Endothelial cell of umbilical vein (primary cell): ENCODE measurements around the gene PLA2G4F. TPM values are rescaled to one million over a fixed set of nuclear protein-coding genes. Genes with fewer than 3 reads are reported as not detected.

ENCODE experiments used
- BruUV-seq: library from RNA; stranded (reverse); fragments of 400-500 nt; replicated peaks from 2 replicates; lab custom pipeline; 2021; lab: Mats Ljungman, UMichigan
- CTCF ChIA-PET: fragments of 300-600, 350-600 bp; sonication (Branson Sonifier 250); formaldehyde crosslinking; loops from one replicate; lab custom pipeline; 2021; ENCODE audit warnings: antibody characterized with exemption, inconsistent platforms; lab: Charles Lee
- POLR2A ChIA-PET: fragments of 300-600, 350-600 bp; sonication (Branson Sonifier 250); formaldehyde crosslinking; loops from one replicate; lab custom pipeline; 2021; ENCODE audit warnings: antibody characterized with exemption, inconsistent platforms; lab: Charles Lee
- DNase-seq: peaks from one replicate; pipeline ENCODE4 v3.0.0-alpha.2; 2011; ENCODE audit warnings: low read depth, low spot score
- FAIRE-seq: peaks from 2 replicates; lab custom pipeline; 2011; peaks lifted over from hg19 to GRCh38; lab: Jason Lieb, UNC
- H2AFZ ChIP-seq: 2 replicates; pipeline ENCODE4 v1.6.0; 2012; ENCODE audit warnings: low read depth, low read length, control low read depth, inconsistent platforms
- H3K27ac ChIP-seq: 2 replicates; pipeline ENCODE4 v1.5.1; 2011; ENCODE audit warnings: low read depth, mild to moderate bottlenecking, control low read depth, low read length, moderate library complexity; ENCODE audit not compliant: insufficient read depth
- H3K27me3 ChIP-seq, 2 experiments: 2 replicates each; pipeline versions ENCODE4 v1.6.0 to v1.6.1; 2011; ENCODE audit warnings: low read length in 2 of 2, mixed read lengths in 1 of 2; ENCODE audit not compliant: control insufficient read depth in 2 of 2, insufficient read depth in 2 of 2
- H3K36me3 ChIP-seq, 2 experiments: 2 replicates in 1 of 2; 3 replicates in 1 of 2; pipeline ENCODE4 v1.5.1; 2011; ENCODE audit warnings: low read length in 2 of 2, mild to moderate bottlenecking in 1 of 2, moderate library complexity in 1 of 2; ENCODE audit not compliant: control insufficient read depth in 2 of 2, insufficient read depth in 2 of 2; ENCODE audit errors: extremely low read depth in 1 of 2
- H3K4me1 ChIP-seq: 3 replicates; pipeline ENCODE4 v1.5.1; 2011; ENCODE audit warnings: mild to moderate bottlenecking, low read length; ENCODE audit not compliant: control insufficient read depth, insufficient read depth; ENCODE audit errors: extremely low read depth
- H3K4me2 ChIP-seq: 2 replicates; pipeline ENCODE4 v1.6.1; 2011; ENCODE audit warnings: low read length, control low read depth, mixed read lengths; ENCODE audit not compliant: insufficient read depth
- H3K4me3 ChIP-seq, 3 experiments: fragments of 200-600 bp in 1 of 3; sonication (generic), shearing (Covaris generic) in 1 of 3; replicated peaks in 1 of 3; 2 replicates each; pipeline ENCODE4 v1.5.1; 2011 to 2016; ENCODE audit warnings: control low read depth in 3 of 3, low read length in 3 of 3, mild to moderate bottlenecking in 2 of 3, inconsistent platforms in 1 of 3, low read depth in 1 of 3, moderate library complexity in 1 of 3; ENCODE audit not compliant: insufficient read depth in 1 of 3
- H3K79me2 ChIP-seq: 2 replicates; pipeline ENCODE4 v1.6.0; 2012; ENCODE audit warnings: low read length, inconsistent platforms; ENCODE audit not compliant: control insufficient read depth, insufficient read depth
- H3K9ac ChIP-seq: replicated peaks from 2 replicates; pipeline ENCODE3; 2011; ENCODE audit warnings: low read length, control low read depth; ENCODE audit not compliant: insufficient read depth; ENCODE audit errors: extremely low read depth
- H3K9me1 ChIP-seq: replicated peaks from 3 replicates; pipeline ENCODE4 v1.6.0; 2011; ENCODE audit warnings: mild to moderate bottlenecking, low read length; ENCODE audit not compliant: control insufficient read depth, insufficient read depth; ENCODE audit errors: extremely low read depth
- H3K9me3 ChIP-seq: replicated peaks from 2 replicates; pipeline ENCODE4 v1.5.1; 2012; ENCODE audit warnings: low read length, inconsistent platforms; ENCODE audit not compliant: control insufficient read depth, insufficient read depth
- H4K20me1 ChIP-seq: replicated peaks from 2 replicates; pipeline ENCODE3; 2011; ENCODE audit warnings: mild to moderate bottlenecking, low read length; ENCODE audit not compliant: control insufficient read depth, insufficient read depth; ENCODE audit errors: extremely low read depth
- CTCF ChIP-seq, 2 donors: IDR thresholded peaks; 1 replicate in 1 of 2; 2 replicates in 1 of 2; pipeline ENCODE4 v1.5.1; 2011; ENCODE audit warnings: low read length in 2 of 2, mild to moderate bottlenecking in 2 of 2, moderate library complexity in 2 of 2, control low read depth in 1 of 2, inconsistent platforms in 1 of 2, low read depth in 1 of 2; ENCODE audit not compliant: insufficient read depth in 1 of 2; ENCODE audit errors: extremely low read depth in 1 of 2
- FOS ChIP-seq: IDR thresholded peaks from 2 replicates; pipeline ENCODE4 v1.6.1; 2011; ENCODE audit warnings: mild to moderate bottlenecking, low read length, moderate library complexity, borderline replicate concordance; ENCODE audit not compliant: insufficient read depth
- GATA2 ChIP-seq: IDR thresholded peaks from 2 replicates; pipeline ENCODE4 v1.7.0; 2011; ENCODE audit warnings: low read depth, mild to moderate bottlenecking, moderate library complexity, mixed read lengths, low read length; ENCODE audit not compliant: insufficient read length, insufficient read depth
- JUN ChIP-seq: IDR thresholded peaks from 2 replicates; pipeline ENCODE4 v1.6.1; 2011; ENCODE audit warnings: borderline replicate concordance, low read depth; ENCODE audit not compliant: insufficient read length, insufficient read depth
- MAX ChIP-seq: IDR thresholded peaks from 2 replicates; pipeline ENCODE4 v1.6.1; 2011; ENCODE audit not compliant: insufficient read depth, insufficient read length
- POLR2AphosphoS5 ChIP-seq: IDR thresholded peaks from 2 replicates; pipeline ENCODE4 v1.6.1; 2012; ENCODE audit warnings: low read depth, mild to moderate bottlenecking, control low read depth, low read length, moderate library complexity; ENCODE audit not compliant: insufficient read depth
- dilution Hi-C: fragments of 300-500 bp; cut with MboI; formaldehyde crosslinking; loops from one replicate; pipeline ENCODE4 v1.15.0; 2019; ENCODE audit warnings: low sequenced_read_pairs; ENCODE audit not compliant: extremely low pct_ligation_motif_present
- intact Hi-C: fragments of 100-400 bp; cut with micrococcal nuclease; formaldehyde crosslinking; loops from one replicate; pipeline ENCODE4 v1.10.0; 2022
- polyA plus RNA-seq, 4 experiments: library from polyadenylated mRNA; depleted of rRNA in 3 of 4; stranded (reverse) in 3 of 4; unstranded in 1 of 4; fragments of >200 nt; gene quantifications; 2 replicates each; pipeline versions ENCODE4 v1.2.1 to v1.2.3, GENCODE V29; 2011 to 2012; ENCODE audit warnings: missing spikeins in 1 of 4
- total RNA-seq: library from RNA; stranded (reverse); gene quantifications from 2 replicates; pipeline ENCODE4 v1.2.3, GENCODE V29; 2021

Gene PLA2G4F
- total and polyA plus RNA-seq, 2 donors (not counting 3 experiments of a cell fraction or from before 2014, with no cell fraction given): not detected

- no peak for TF ChIP-seq GATA2
- TF ChIP-seq MAX: no peak
- TF ChIP-seq JUN: no peak
- TF ChIP-seq FOS: no peak
- no peak for TF ChIP-seq POLR2AphosphoS5
- no peak for TF ChIP-seq CTCF (IDR thresholded peaks at IDR 0.05; ENCODE audit: extremely low read depth in 1 of 2, insufficient read depth in 1 of 2, low read depth in 1 of 2, low read length in 2 of 2)
- ChIA-PET POLR2A (no interaction called here), CTCF (interaction anchor here (0.8 to 3.5 kb wide), 3 partner anchors 9 to 238 kb away, joined by 3 to 24 read pairs (median 3); no protein-coding TSS in a partner anchor)
- Histone ChIP-seq H2AFZ (no peak overlapping the region), H3K9ac (no peak overlapping the region), H3K9me3 (no peaks in the 10 kb centered on the region), H3K79me2 (no peaks in the 10 kb centered on the region), H4K20me1 (no peaks in the 10 kb centered on the region), H3K9me1 (no peaks in the 10 kb centered on the region), H3K4me2 (no peak overlapping the region), H3K27me3 (no peaks in the 10 kb centered on the region), H3K4me1 (no peaks in the 10 kb centered on the region), H3K36me3 (no peaks in the 10 kb centered on the region), H3K4me3 (no peak overlapping the region), H3K27ac (no peak overlapping the region)
- intact Hi-C loops: no loop called here
- no peak for DNase-seq
- BruUV-seq: no TSS peak
- dilution Hi-C loops: no loop called here
- no peak for FAIRE-seq
These were observed 9.6 kb downstream of the PLA2G4F start for GRCh38 chr15:42146551-42147430.
